OCI-LY1 (cell line): ENCODE data around the gene ZBTB6.

Experiments used
- H2AFZ ChIP-seq: fragments of 200-600 bp; sonication (generic), shearing (Covaris generic); 2 replicates; pipeline ENCODE4 v1.6.0; 2014; ENCODE audit warnings: antibody characterized with exemption, mild to moderate bottlenecking, low read length
- H3F3A ChIP-seq: fragments of 200-600 bp; sonication (generic), shearing (Covaris generic); 2 replicates; pipeline ENCODE4 v1.6.0; 2014; ENCODE audit warnings: mild to moderate bottlenecking, antibody characterized with exemption, low read length, moderate library complexity; ENCODE audit not compliant: insufficient read depth
- H3K27ac ChIP-seq: fragments of 200-600 bp; sonication (generic); 2 replicates; pipeline ENCODE4 v1.5.1; 2014; ENCODE audit warnings: low read length, mixed run types, mild to moderate bottlenecking, low read depth; ENCODE audit not compliant: poor library complexity, severe bottlenecking
- H3K27me3 ChIP-seq: fragments of 200-600 bp; sonication (generic); 2 replicates; pipeline ENCODE4 v1.6.0; 2014; ENCODE audit warnings: antibody characterized with exemption, mild to moderate bottlenecking, low read length, moderate library complexity; ENCODE audit not compliant: insufficient read depth
- H3K36me3 ChIP-seq: fragments of 200-600 bp; sonication (generic); 2 replicates; pipeline ENCODE4 v1.6.1; 2014; ENCODE audit warnings: mild to moderate bottlenecking, antibody characterized with exemption, low read length, moderate library complexity, mixed read lengths; ENCODE audit not compliant: insufficient read depth
- H3K4me1 ChIP-seq: fragments of 200-600 bp; sonication (generic); 2 replicates; pipeline ENCODE4 v1.5.1; 2014; ENCODE audit warnings: mild to moderate bottlenecking, low read length, moderate library complexity; ENCODE audit not compliant: insufficient read depth, severe bottlenecking
- H3K4me2 ChIP-seq: fragments of 200-600 bp; sonication (generic), shearing (Covaris generic); 2 replicates; pipeline ENCODE4 v1.6.1; 2014; ENCODE audit warnings: low read length
- H3K4me3 ChIP-seq: fragments of 200-600 bp; sonication (generic); 2 replicates; pipeline ENCODE4 v1.5.1; 2014; ENCODE audit warnings: low read length, low read depth, mild to moderate bottlenecking, mixed read lengths; ENCODE audit not compliant: poor library complexity, severe bottlenecking
- H3K79me2 ChIP-seq: fragments of 200-600 bp; shearing (Covaris generic); 2 replicates; pipeline ENCODE4 v1.6.1; 2016; ENCODE audit warnings: mixed run types, low read length, mixed read lengths; ENCODE audit not compliant: insufficient read depth
- H3K9ac ChIP-seq: fragments of 200-600 bp; sonication (generic), shearing (Covaris generic); 2 replicates; pipeline ENCODE4 v1.6.1; 2014; ENCODE audit warnings: mild to moderate bottlenecking, low read length, mixed read lengths
- H3K9me2 ChIP-seq: fragments of 200-600 bp; sonication (generic), shearing (Covaris generic); 2 replicates; pipeline ENCODE4 v1.6.1; 2014; ENCODE audit warnings: low read depth, mild to moderate bottlenecking, low read length, mixed read lengths
- H3K9me3 ChIP-seq: fragments of 200-600 bp; shearing (Covaris generic); 2 replicates; pipeline ENCODE4 v1.6.1; 2014; ENCODE audit warnings: low read length, mixed read lengths
- H4K20me1 ChIP-seq: fragments of 200-600 bp; sonication (generic), shearing (Covaris generic); 2 replicates; pipeline ENCODE4 v1.6.0; 2016; ENCODE audit warnings: mild to moderate bottlenecking, low read length; ENCODE audit not compliant: insufficient read depth
- CTCF ChIP-seq: fragments of 200-600 bp; sonication (generic), shearing (Covaris generic); IDR thresholded peaks from 2 replicates; pipeline ENCODE4 v1.5.1; 2017; ENCODE audit warnings: mild to moderate bottlenecking, antibody characterized with exemption, low read length, moderate library complexity, mixed read lengths
- EZH2 ChIP-seq: fragments of 200-600 bp; sonication (generic), shearing (Covaris generic); IDR thresholded peaks from 2 replicates; pipeline ENCODE4 v1.8.0; 2017; ENCODE audit warnings: borderline replicate concordance, mixed run types, mild to moderate bottlenecking, antibody characterized with exemption, low read length, moderate library complexity, mixed read lengths

The ZBTB6 gene

GRCh38 chr9:122949696-122950095 is 36.6 kb upstream of the ZBTB6 start:
- peaks cover 12% of the 10 kb centered on the region for H3K4me1 ChIP-seq
- peaks cover 7% of the 10 kb centered on the region; the same call in 1 of the 2 replicates for H3K36me3 ChIP-seq
- H3K27ac ChIP-seq: no peak overlapping the region
- no peaks in the 10 kb centered on the region for H3K9me3 ChIP-seq
- no peak overlapping the region for H3K9ac ChIP-seq
- no peaks in the 10 kb centered on the region for H3K9me2 ChIP-seq
- no peaks in the 10 kb centered on the region for H3K27me3 ChIP-seq
- no peak overlapping the region for H2AFZ ChIP-seq
- peaks cover 88% of the 10 kb centered on the region for H3K79me2 ChIP-seq
- H3F3A ChIP-seq: no peaks in the 10 kb centered on the region
- H3K4me2 ChIP-seq: no peak overlapping the region
- no peaks in the 10 kb centered on the region for H4K20me1 ChIP-seq
- no peak overlapping the region for H3K4me3 ChIP-seq
- TF ChIP-seq CTCF (no peak), EZH2 (no peak)

- no peak overlapping the region for H3K4me2 ChIP-seq
- H3F3A ChIP-seq: no peaks in the 10 kb centered on the region
- no peaks in the 10 kb centered on the region for H3K27me3 ChIP-seq
- H3K9me3 ChIP-seq: no peaks in the 10 kb centered on the region
- H3K79me2 ChIP-seq: peaks cover 89% of the 10 kb centered on the region
- peaks cover 10% of the 10 kb centered on the region; the same call in 1 of the 2 replicates for H3K36me3 ChIP-seq
- H3K9me2 ChIP-seq: no peaks in the 10 kb centered on the region
- H2AFZ ChIP-seq: no peak overlapping the region
- H3K9ac ChIP-seq: no peak overlapping the region
- peaks cover 14% of the 10 kb centered on the region for H3K4me1 ChIP-seq
- no peak overlapping the region for H3K27ac ChIP-seq
- H4K20me1 ChIP-seq: no peaks in the 10 kb centered on the region
- no peak for TF ChIP-seq EZH2
- no peak for TF ChIP-seq CTCF
- H3K4me3 ChIP-seq: no peak overlapping the region
Observed at GRCh38 chr9:122948313-122948712, 35.2 kb upstream of the ZBTB6 start.

GRCh38 chr9:122946461-122947005 is 33.4 kb upstream of the ZBTB6 start:
- H3K9me2 ChIP-seq: no peaks in the 10 kb centered on the region
- no peaks in the 10 kb centered on the region for H3K27me3 ChIP-seq
- TF ChIP-seq EZH2 (no peak), CTCF (no peak)
- H3K27ac ChIP-seq: no peak overlapping the region
- H3K9me3 ChIP-seq: no peaks in the 10 kb centered on the region
- no peak overlapping the region for H3K4me3 ChIP-seq
- H4K20me1 ChIP-seq: no peaks in the 10 kb centered on the region
- H3K4me2 ChIP-seq: no peak overlapping the region
- H3F3A ChIP-seq: no peaks in the 10 kb centered on the region
- H3K36me3 ChIP-seq: peaks cover 10% of the 10 kb centered on the region; the same call in 1 of the 2 replicates
- H2AFZ ChIP-seq: no peak overlapping the region
- peaks cover 28% of the 10 kb centered on the region for H3K4me1 ChIP-seq
- H3K79me2 ChIP-seq: peaks cover 94% of the 10 kb centered on the region
- H3K9ac ChIP-seq: no peak overlapping the region
